GM18873 (cell line): Measurements from ENCODE around the gene AGO1.

Experiments
- ATAC-seq: cut with Tn5 transposase; IDR thresholded peaks from one replicate; pipeline ENCODE4 v1.9.1; 2021; ENCODE audit warnings: mild to moderate bottlenecking, moderate library complexity, moderate number of reproducible peaks; ENCODE audit not compliant: unreplicated experiment, low FRiP score

The AGO1 gene

GRCh38 chr1:35902671-35903070, 19.7 kb downstream of the AGO1 start:
- ATAC-seq = no peak

- ATAC-seq = no peak
Measured at GRCh38 chr1:35914717-35915116, 31.7 kb downstream of the AGO1 start.

GRCh38 chr1:35915693-35916092, 32.7 kb downstream of the AGO1 start:
- ATAC-seq = no peak

GRCh38 chr1:35923791-35924221, 40.8 kb downstream of the AGO1 start:
- ATAC-seq = no peak

GRCh38 chr1:35924838-35925237, 41.8 kb downstream of the AGO1 start:
- ATAC-seq = no peak

- no peak for ATAC-seq
Measured at GRCh38 chr1:35925741-35926140, 42.7 kb downstream of the AGO1 start.

GRCh38 chr1:35927472-35927871, 44.5 kb downstream of the AGO1 start:
- ATAC-seq = no peak

GRCh38 chr1:35929730-35930592, 47.0 kb downstream of the AGO1 start:
- no peak for ATAC-seq

- ATAC-seq = peak; percentile 73
Measured at GRCh38 chr1:35930593-35931445, 47.8 kb downstream of the AGO1 start, which contains the start of gene AGO3. TSS of gene AGO3 (plus strand) at chr1:35931105. CDS start at chr1:35931427, 322 bp downstream.

GRCh38 chr1:35931446-35932157, 48.6 kb downstream of the AGO1 start:
- ATAC-seq = no peak

- no peak for ATAC-seq
Measured at GRCh38 chr1:35932158-35932636, 49.2 kb downstream of the AGO1 start.

- no peak for ATAC-seq
Measured at GRCh38 chr1:35932941-35933340, 49.9 kb downstream of the AGO1 start.

GRCh38 chr1:35935442-35936388, 52.7 kb downstream of the AGO1 start:
- no peak for ATAC-seq

- no peak for ATAC-seq
Measured at GRCh38 chr1:35936838-35937237, 53.8 kb downstream of the AGO1 start.

- no peak for ATAC-seq
Measured at GRCh38 chr1:35939484-35939883, 56.5 kb downstream of the AGO1 start.

- ATAC-seq = no peak
Measured at GRCh38 chr1:35945327-35945726, 62.3 kb downstream of the AGO1 start.

GRCh38 chr1:35947547-35947946, 64.5 kb downstream of the AGO1 start:
- no peak for ATAC-seq

GRCh38 chr1:35958558-35958957, 75.5 kb downstream of the AGO1 start:
- ATAC-seq = no peak

- no peak for ATAC-seq
Measured at GRCh38 chr1:35959304-35959703, 76.3 kb downstream of the AGO1 start.
